GM23248 (cell line): ENCODE data around the gene KRTAP16-1.

Experiments used
- EZH2 ChIP-seq: fragments of 200-600 bp; sonication (generic); IDR thresholded peaks from 2 replicates; pipeline ENCODE4 v1.6.1; 2018; ENCODE audit warnings: antibody characterized with exemption, mild to moderate bottlenecking; ENCODE audit not compliant: insufficient read depth, poor library complexity, severe bottlenecking
- EZH2phosphoT487 ChIP-seq: fragments of 200-600 bp; sonication (generic); IDR thresholded peaks from 2 replicates; pipeline ENCODE4 v1.6.1; 2018; ENCODE audit warnings: antibody characterized with exemption, moderate library complexity, mild to moderate bottlenecking, low read depth; ENCODE audit not compliant: insufficient read depth

DNA sequence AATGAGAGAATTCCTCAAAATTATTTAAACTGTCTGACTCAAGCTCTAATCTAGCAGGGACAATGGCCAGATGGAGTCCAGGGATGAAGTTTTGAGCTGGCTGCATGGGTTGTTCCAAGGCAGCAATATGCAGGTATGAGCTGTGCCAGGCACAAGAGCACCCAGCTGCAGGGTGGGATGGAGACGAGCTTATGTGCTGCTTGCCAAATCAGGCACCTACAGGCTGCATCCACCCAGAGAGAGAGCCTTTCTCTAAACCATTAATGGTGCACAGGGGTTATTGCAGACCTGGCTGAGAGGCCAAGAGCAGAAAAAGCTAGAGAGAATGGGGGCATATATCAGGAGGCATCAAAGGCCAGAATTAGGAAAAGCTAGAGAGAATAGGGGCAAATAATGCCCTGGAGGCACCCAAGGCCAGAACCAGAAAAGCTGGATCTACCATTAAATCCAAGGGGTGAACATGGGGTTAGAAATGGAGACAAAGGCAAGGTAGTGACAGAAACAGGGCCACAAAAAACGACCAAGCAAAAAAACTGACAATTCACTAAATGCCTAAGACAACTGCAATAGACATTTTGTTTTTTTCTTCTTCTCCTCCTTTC is 30.6 kb upstream of the KRTAP16-1 start:
- TF ChIP-seq EZH2phosphoT487: no peak
- no peak for TF ChIP-seq EZH2
